HepG2 (cell line): ENCODE results near the gene IGF1. TPM values are rescaled to one million over a fixed set of nuclear protein-coding genes. Genes with fewer than 3 reads are reported as not detected.

Experiments
- ATAC-seq: fragments of 200-7000 bp; cut with Tn5 transposase; 3 replicates; pipeline ENCODE4 v1.9.1; 2020; ENCODE audit warnings: mild to moderate bottlenecking, moderate library complexity
- BruUV-seq: library from RNA; stranded (reverse); fragments of 400-500 nt; replicated peaks from 2 replicates; lab custom pipeline; 2021; lab: Mats Ljungman, UMichigan
- CTCF ChIA-PET: fragments of 300-600 bp; formaldehyde crosslinking; extraction: SDS; loops from one replicate; lab custom pipeline; 2021; ENCODE audit warnings: low total read pairs, inconsistent platforms, low intra/inter-chr PET ratio; lab: Yijun Ruan, JAX
- POLR2A ChIA-PET: fragments of 350-600 bp; sonication (Branson Sonifier 250); formaldehyde crosslinking; loops from one replicate; lab custom pipeline; 2020; ENCODE audit warnings: antibody characterized with exemption, inconsistent platforms; lab: Yijun Ruan, JAX
- DNase-seq: peaks from one replicate; pipeline ENCODE4 v3.0.0-alpha.2; 2015; ENCODE audit warnings: low spot score
- FAIRE-seq: peaks from 3 replicates; lab custom pipeline; 2011; peaks lifted over from hg19 to GRCh38; lab: Jason Lieb, UNC
- H2AFZ ChIP-seq: one replicate; pipeline ENCODE4 v1.6.1; 2011; ENCODE audit warnings: low read length, inconsistent platforms
- H3K27ac ChIP-seq: fragments of 300-600 bp; 3 replicates; pipeline ENCODE4 v1.8.0; 2011; ENCODE audit warnings: mixed run types, mild to moderate bottlenecking, mixed read lengths, low read length, inconsistent platforms; ENCODE audit not compliant: insufficient read depth; ENCODE audit errors: extremely low read length
- H3K27me3 ChIP-seq, 2 experiments: fragments of 200-600 bp in 1 of 2; 2 replicates in 1 of 2; 3 replicates in 1 of 2; pipeline versions ENCODE4 v1.6.0 to v1.8.0; 2011; ENCODE audit warnings: low read length in 2 of 2, mild to moderate bottlenecking in 2 of 2, moderate library complexity in 2 of 2, inconsistent platforms in 1 of 2; ENCODE audit not compliant: insufficient read depth in 2 of 2, control insufficient read depth in 1 of 2
- H3K36me3 ChIP-seq, 2 experiments: fragments of 200-600 bp in 1 of 2; replicated peaks in 1 of 2; 2 replicates in 1 of 2; 3 replicates in 1 of 2; pipeline versions ENCODE4 v1.5.1 to v1.8.0; 2011; ENCODE audit warnings: low read length in 2 of 2, inconsistent platforms in 1 of 2; ENCODE audit not compliant: insufficient read depth in 2 of 2, control insufficient read depth in 1 of 2
- H3K4me1 ChIP-seq: 2 replicates; pipeline ENCODE4 v1.5.1; 2012; ENCODE audit warnings: low read length, inconsistent platforms; ENCODE audit not compliant: insufficient read depth
- H3K4me2 ChIP-seq: 2 replicates; pipeline ENCODE4 v1.6.0; 2011; ENCODE audit warnings: low read depth, low read length, inconsistent platforms
- H3K4me3 ChIP-seq, 3 experiments: fragments of 200-600 bp in 1 of 3; sonication (generic), shearing (Covaris generic) in 1 of 3; replicated peaks in 1 of 3; 2 replicates each; pipeline ENCODE4 v1.5.1; 2011 to 2016; ENCODE audit warnings: low read length in 3 of 3, inconsistent platforms in 2 of 3, low read depth in 2 of 3, mild to moderate bottlenecking in 2 of 3, control low read depth in 1 of 3, mixed read lengths in 1 of 3; ENCODE audit not compliant: insufficient read depth in 1 of 3
- H3K79me2 ChIP-seq: one replicate; pipeline ENCODE4 v1.6.1; 2011; ENCODE audit warnings: low read length, inconsistent platforms; ENCODE audit not compliant: insufficient read depth
- H3K9ac ChIP-seq: 2 replicates; pipeline ENCODE4 v1.6.0; 2011; ENCODE audit warnings: mild to moderate bottlenecking, low read depth, low read length, inconsistent platforms; ENCODE audit not compliant: insufficient read depth
- H3K9me3 ChIP-seq: 2 replicates; pipeline ENCODE4 v1.5.1; 2012; ENCODE audit warnings: mild to moderate bottlenecking, low read length
- H4K20me1 ChIP-seq: 2 replicates; pipeline ENCODE4 v1.6.0; 2011; ENCODE audit warnings: inconsistent platforms, mild to moderate bottlenecking, low read length, moderate library complexity; ENCODE audit not compliant: insufficient read depth
- ATF5 ChIP-seq: sonication (generic); formaldehyde crosslinking; IDR thresholded peaks from 2 replicates; pipeline ENCODE4 v1.4.0; 2020; ENCODE audit warnings: mild to moderate bottlenecking, low read depth, missing genetic modification reagents
- EEA1 ChIP-seq: sonication (generic); formaldehyde crosslinking; IDR thresholded peaks from 2 replicates; pipeline ENCODE4 v1.5.1; 2020; ENCODE audit warnings: mild to moderate bottlenecking, missing genetic modification reagents, borderline replicate concordance
- FIP1L1 ChIP-seq: fragments of 200-400 bp; formaldehyde crosslinking; IDR thresholded peaks from 2 replicates; pipeline ENCODE4 v1.6.1; 2018; ENCODE audit warnings: low read depth, mild to moderate bottlenecking, low read length, moderate library complexity, borderline replicate concordance; ENCODE audit not compliant: insufficient read depth
- GATA4 ChIP-seq: sonication (generic); IDR thresholded peaks from 2 replicates; pipeline ENCODE4 v1.6.1; 2016; ENCODE audit warnings: antibody characterized with exemption, low read depth, borderline replicate concordance
- HHEX ChIP-seq: IDR thresholded peaks from 2 replicates; pipeline ENCODE4 v1.6.1; 2016; ENCODE audit warnings: control low read depth
- REST ChIP-seq, 2 experiments: IDR thresholded peaks; 2 replicates each; pipeline ENCODE4 v1.6.1; 2011 to 2012; ENCODE audit warnings: low read length in 2 of 2, borderline replicate concordance in 1 of 2, low read depth in 1 of 2, mild to moderate bottlenecking in 1 of 2, moderate library complexity in 1 of 2
- RFXAP ChIP-seq: sonication (generic); formaldehyde crosslinking; IDR thresholded peaks from 2 replicates; pipeline ENCODE4 v1.4.0; 2020; ENCODE audit warnings: missing genetic modification reagents, borderline replicate concordance
- SETDB1 ChIP-seq: sonication (generic); formaldehyde crosslinking; IDR thresholded peaks from 2 replicates; pipeline ENCODE4 v1.5.1; 2020; ENCODE audit warnings: missing genetic modification reagents, mild to moderate bottlenecking, borderline replicate concordance
- SRF ChIP-seq: IDR thresholded peaks from 2 replicates; pipeline ENCODE4 v1.6.1; 2011; ENCODE audit warnings: mild to moderate bottlenecking, low read depth, low read length, moderate library complexity
- TGIF2 ChIP-seq: IDR thresholded peaks from 2 replicates; pipeline ENCODE4 v1.6.1; 2016; ENCODE audit warnings: control low read depth, missing compliant biosample characterization
- ZNF230 ChIP-seq: sonication (generic); formaldehyde crosslinking; IDR thresholded peaks from 2 replicates; pipeline ENCODE4 v1.4.0; 2020; ENCODE audit warnings: mild to moderate bottlenecking, missing genetic modification reagents
- ZNF839 ChIP-seq: sonication (generic); formaldehyde crosslinking; IDR thresholded peaks from 2 replicates; pipeline ENCODE4 v1.4.0; 2020; ENCODE audit warnings: missing genetic modification reagents, mild to moderate bottlenecking, borderline replicate concordance
- ZSCAN5A ChIP-seq: sonication (generic); formaldehyde crosslinking; IDR thresholded peaks from 2 replicates; pipeline ENCODE4 v1.8.0; 2022; ENCODE audit warnings: mild to moderate bottlenecking, missing genetic modification reagents, borderline replicate concordance
- ZSCAN9 ChIP-seq: IDR thresholded peaks from 2 replicates; pipeline ENCODE4 v1.6.1; 2016; ENCODE audit warnings: borderline replicate concordance
- WGBS: methylation state at CpG from one replicate; pipeline ENCODE4 v1.1.6; 2017; ENCODE audit warnings: low lambda C conversion rate; 5-methylcytosine and 5-hydroxymethylcytosine counted together
- in situ Hi-C: cut with HindIII; loops from 2 replicates; pipeline ENCODE4 v1.10.0; 2017; ENCODE audit warnings: low pct_unique_long_range_greater_than_20kb; ENCODE audit not compliant: extremely low pct_ligation_motif_present
- intact Hi-C: fragments of 100-400 bp; cut with micrococcal nuclease; formaldehyde crosslinking; loops from one replicate; pipeline ENCODE4 v1.10.0; 2022; ENCODE audit not compliant: unreplicated experiment
- polyA plus RNA-seq, 8 experiments: library from polyadenylated mRNA; depleted of rRNA in 3 of 8; stranded (reverse) in 7 of 8; unstranded in 1 of 8; fragments of >200 nt; fragmentation: Illumina TruSeq in 4 of 8; extraction: Trizol in 4 of 8; gene quantifications; 2 replicates each; pipeline versions ENCODE4 v1.2.1 to v1.2.3, GENCODE V29; 2011 to 2016; ENCODE audit warnings: low read depth in 4 of 8, missing spikeins in 1 of 8, mixed read lengths in 1 of 8; ENCODE audit not compliant: insufficient read depth in 1 of 8
- total RNA-seq, 5 experiments: library from RNA; depleted of rRNA; stranded (reverse); fragments of >200 nt; fragmentation: Illumina TruSeq; extraction: Trizol; gene quantifications; 2 replicates each; pipeline ENCODE4 v1.2.3, GENCODE V29; 2016; ENCODE audit warnings: low read depth in 1 of 5
- TF ChIP-seq, protein P1 (sequence below): sonication (generic); formaldehyde crosslinking; IDR thresholded peaks from 2 replicates; pipeline ENCODE4 v1.8.1; 2023; ENCODE audit warnings: missing genetic modification reagents, inconsistent platforms, borderline replicate concordance
- TF ChIP-seq, protein P2 (sequence below): sonication (generic); formaldehyde crosslinking; conservative IDR thresholded peaks from 2 replicates; pipeline ENCODE4 v1.8.1; 2023; ENCODE audit warnings: missing genetic modification reagents

Gene IGF1
- total and polyA plus RNA-seq, 2 of the 13 experiments (the other 11 are each of a cell fraction or from before 2014, with no cell fraction given), result not detected

GRCh38 chr12:102427543-102427941 lies 52.8 kb downstream of the IGF1 start:
- BruUV-seq, result no TSS peak
- in situ Hi-C loops, result no loop called here
- WGBS, result 22% methylated on average over 7 of the region's 7 CpGs
- Histone ChIP-seq H4K20me1 (no peaks in the 10 kb centered on the region), H3K79me2 (no peaks in the 10 kb centered on the region), H3K27ac (no peak overlapping the region), H3K9me3 (no peaks in the 10 kb centered on the region), H3K4me3 (no peak overlapping the region), H3K4me1 (peaks cover 7% of the 10 kb centered on the region), H2AFZ (no peak overlapping the region), H3K27me3 (no peaks in the 10 kb centered on the region), H3K36me3 (no peaks in the 10 kb centered on the region), H3K9ac (no peak overlapping the region), H3K4me2 (no peak overlapping the region)
- ATAC-seq (no peak), FAIRE-seq (no peak), DNase-seq (no peak)
- ChIA-PET POLR2A (no interaction called here), CTCF (no interaction called here)
- no peak for TF ChIP-seq REST (IDR thresholded peaks at IDR 0.05; ENCODE audit: borderline replicate concordance in 1 of 2, low read depth in 1 of 2, low read length in 2 of 2)
- TF ChIP-seq RFXAP (CRISPR knock-in tag), result no peak
- TF ChIP-seq ATF5 (CRISPR knock-in tag), result no peak
- TF ChIP-seq TGIF2, result no peak
- TF ChIP-seq, protein P1, sequence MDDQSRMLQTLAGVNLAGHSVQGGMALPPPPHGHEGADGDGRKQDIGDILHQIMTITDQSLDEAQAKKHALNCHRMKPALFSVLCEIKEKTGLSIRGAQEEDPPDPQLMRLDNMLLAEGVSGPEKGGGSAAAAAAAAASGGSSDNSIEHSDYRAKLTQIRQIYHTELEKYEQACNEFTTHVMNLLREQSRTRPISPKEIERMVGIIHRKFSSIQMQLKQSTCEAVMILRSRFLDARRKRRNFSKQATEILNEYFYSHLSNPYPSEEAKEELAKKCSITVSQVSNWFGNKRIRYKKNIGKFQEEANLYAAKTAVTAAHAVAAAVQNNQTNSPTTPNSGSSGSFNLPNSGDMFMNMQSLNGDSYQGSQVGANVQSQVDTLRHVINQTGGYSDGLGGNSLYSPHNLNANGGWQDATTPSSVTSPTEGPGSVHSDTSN (CRISPR knock-in tag), result no peak
- TF ChIP-seq FIP1L1, result no peak
- no peak for TF ChIP-seq GATA4
- TF ChIP-seq HHEX (CRISPR knock-in tag), result no peak
- TF ChIP-seq ZSCAN9 (CRISPR knock-in tag), result no peak
- no peak for TF ChIP-seq ZNF839 (CRISPR knock-in tag)
- TF ChIP-seq SRF, result no peak
- TF ChIP-seq, protein P2, sequence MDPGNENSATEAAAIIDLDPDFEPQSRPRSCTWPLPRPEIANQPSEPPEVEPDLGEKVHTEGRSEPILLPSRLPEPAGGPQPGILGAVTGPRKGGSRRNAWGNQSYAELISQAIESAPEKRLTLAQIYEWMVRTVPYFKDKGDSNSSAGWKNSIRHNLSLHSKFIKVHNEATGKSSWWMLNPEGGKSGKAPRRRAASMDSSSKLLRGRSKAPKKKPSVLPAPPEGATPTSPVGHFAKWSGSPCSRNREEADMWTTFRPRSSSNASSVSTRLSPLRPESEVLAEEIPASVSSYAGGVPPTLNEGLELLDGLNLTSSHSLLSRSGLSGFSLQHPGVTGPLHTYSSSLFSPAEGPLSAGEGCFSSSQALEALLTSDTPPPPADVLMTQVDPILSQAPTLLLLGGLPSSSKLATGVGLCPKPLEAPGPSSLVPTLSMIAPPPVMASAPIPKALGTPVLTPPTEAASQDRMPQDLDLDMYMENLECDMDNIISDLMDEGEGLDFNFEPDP (CRISPR knock-in tag), result no peak
- no peak for TF ChIP-seq SETDB1
- no peak for TF ChIP-seq EEA1
- TF ChIP-seq ZNF230 (CRISPR knock-in tag), result no peak
- TF ChIP-seq ZSCAN5A, result no peak
- intact Hi-C loops, result no loop called here
